H7 (cell line): ENCODE results near the gene ASCL2. TPM values are rescaled to one million over a fixed set of nuclear protein-coding genes. Genes with fewer than 3 reads are reported as not detected.

Experiments used
- DNase-seq: peaks from one replicate; pipeline ENCODE4 v3.0.0; 2012
- H3K27me3 ChIP-seq: 2 replicates; pipeline ENCODE4 v1.6.0; 2011; ENCODE audit warnings: mild to moderate bottlenecking, low read length; ENCODE audit not compliant: control insufficient read depth, insufficient read depth
- H3K36me3 ChIP-seq: replicated peaks from 2 replicates; pipeline ENCODE4 v1.5.1; 2011; ENCODE audit warnings: low read length; ENCODE audit not compliant: control insufficient read depth, insufficient read depth
- H3K4me3 ChIP-seq: 2 replicates; pipeline ENCODE4 v1.5.1; 2011; ENCODE audit warnings: low read depth, mild to moderate bottlenecking, control low read depth, low read length, moderate library complexity; ENCODE audit not compliant: insufficient read depth
- total RNA-seq: library from RNA; depleted of rRNA; stranded (reverse); fragments of >200 nt; shearing (Covaris generic); gene quantifications from 2 replicates; pipeline ENCODE4 v1.2.3, GENCODE V29; 2014

ASCL2 gene
- total RNA-seq, 1 experiment from 2014 or later: 0.55 TPM

GRCh38 chr11:2311353-2312133, 41.2 kb upstream of the ASCL2 start:
- Histone ChIP-seq H3K27me3 (no peaks in the 10 kb centered on the region), H3K36me3 (no peaks in the 10 kb centered on the region), H3K4me3 (no peak overlapping the region)
- DNase-seq: no peak

DNA sequence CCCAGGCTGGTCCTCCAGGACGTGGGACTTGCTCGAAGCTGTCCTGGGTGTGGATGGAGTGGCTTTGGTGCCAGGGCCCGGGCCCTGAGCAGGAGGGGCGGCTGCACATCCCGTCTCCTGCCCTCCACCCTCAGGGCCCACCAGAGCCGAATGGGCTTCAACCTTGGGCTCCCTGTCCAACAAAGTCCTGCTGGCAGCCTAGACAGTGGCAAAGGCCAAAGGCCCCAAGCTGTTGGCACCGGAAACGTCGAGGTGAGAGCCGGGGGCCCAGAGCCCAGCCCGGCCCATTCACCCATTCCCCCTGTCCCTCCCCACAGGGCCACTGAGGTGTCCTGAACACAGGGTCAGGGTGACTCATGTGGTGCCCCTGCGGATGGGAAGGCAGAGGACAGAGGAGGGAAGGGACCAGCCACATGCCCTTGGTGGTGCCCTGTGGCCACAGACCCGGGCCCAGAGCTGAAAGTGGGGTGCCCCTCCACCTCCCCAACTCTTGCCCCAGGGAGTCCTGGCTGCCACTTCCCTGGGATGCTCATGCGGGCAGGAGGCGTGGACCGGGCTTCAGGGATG, 40.5 kb upstream of the ASCL2 start:
- H3K4me3 ChIP-seq: no peak overlapping the region
- H3K36me3 ChIP-seq: no peaks in the 10 kb centered on the region
- H3K27me3 ChIP-seq: no peaks in the 10 kb centered on the region
- DNase-seq: no peak

DNA sequence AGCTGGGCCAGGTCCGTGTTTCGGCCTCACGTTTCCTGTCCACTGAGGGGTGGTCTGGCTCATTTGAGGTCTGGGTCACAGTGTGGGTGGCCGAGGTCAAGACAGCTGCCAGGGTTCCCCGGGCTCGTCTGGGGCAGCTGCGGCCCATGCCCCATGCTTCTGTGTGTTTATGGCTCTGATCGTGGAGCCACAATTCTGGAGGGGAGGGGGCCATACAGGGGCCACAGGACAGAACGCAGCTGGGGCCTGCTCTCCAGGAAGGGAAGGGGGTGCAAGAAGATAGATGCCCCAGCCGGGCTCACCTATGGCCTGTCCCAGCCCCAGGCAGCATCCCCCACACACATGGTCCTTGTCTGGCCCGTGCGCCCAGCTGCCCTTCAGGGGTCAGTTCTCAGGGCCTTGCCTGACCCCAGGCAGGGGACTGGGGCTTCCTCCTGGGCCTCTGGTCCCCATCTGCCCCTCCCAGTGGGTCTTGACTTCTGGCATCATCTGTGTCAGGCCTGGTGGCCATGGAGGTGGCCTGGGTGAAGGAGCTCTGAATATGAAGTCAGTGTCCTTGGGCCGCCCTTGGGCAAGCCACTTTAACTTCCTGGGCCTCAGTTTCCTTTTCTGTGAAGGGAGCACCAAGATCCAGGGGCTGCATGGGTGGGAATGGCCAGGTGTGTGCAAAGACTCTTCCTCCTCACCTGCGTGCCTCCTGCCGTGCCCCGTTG, 39.8 kb upstream of the ASCL2 start:
- no peaks in the 10 kb centered on the region for H3K36me3 ChIP-seq
- DNase-seq: no peak
- no peaks in the 10 kb centered on the region for H3K27me3 ChIP-seq
- no peak overlapping the region for H3K4me3 ChIP-seq

- Histone ChIP-seq H3K36me3 (no peaks in the 10 kb centered on the region), H3K27me3 (no peaks in the 10 kb centered on the region), H3K4me3 (no peak overlapping the region)
- no peak for DNase-seq
Observed at GRCh38 chr11:2309251-2310072, 39.1 kb upstream of the ASCL2 start.

- Histone ChIP-seq H3K4me3 (no peak overlapping the region), H3K36me3 (no peaks in the 10 kb centered on the region), H3K27me3 (no peaks in the 10 kb centered on the region)
- DNase-seq: no peak
Observed at GRCh38 chr11:2308713-2309112, 38.3 kb upstream of the ASCL2 start.

DNA sequence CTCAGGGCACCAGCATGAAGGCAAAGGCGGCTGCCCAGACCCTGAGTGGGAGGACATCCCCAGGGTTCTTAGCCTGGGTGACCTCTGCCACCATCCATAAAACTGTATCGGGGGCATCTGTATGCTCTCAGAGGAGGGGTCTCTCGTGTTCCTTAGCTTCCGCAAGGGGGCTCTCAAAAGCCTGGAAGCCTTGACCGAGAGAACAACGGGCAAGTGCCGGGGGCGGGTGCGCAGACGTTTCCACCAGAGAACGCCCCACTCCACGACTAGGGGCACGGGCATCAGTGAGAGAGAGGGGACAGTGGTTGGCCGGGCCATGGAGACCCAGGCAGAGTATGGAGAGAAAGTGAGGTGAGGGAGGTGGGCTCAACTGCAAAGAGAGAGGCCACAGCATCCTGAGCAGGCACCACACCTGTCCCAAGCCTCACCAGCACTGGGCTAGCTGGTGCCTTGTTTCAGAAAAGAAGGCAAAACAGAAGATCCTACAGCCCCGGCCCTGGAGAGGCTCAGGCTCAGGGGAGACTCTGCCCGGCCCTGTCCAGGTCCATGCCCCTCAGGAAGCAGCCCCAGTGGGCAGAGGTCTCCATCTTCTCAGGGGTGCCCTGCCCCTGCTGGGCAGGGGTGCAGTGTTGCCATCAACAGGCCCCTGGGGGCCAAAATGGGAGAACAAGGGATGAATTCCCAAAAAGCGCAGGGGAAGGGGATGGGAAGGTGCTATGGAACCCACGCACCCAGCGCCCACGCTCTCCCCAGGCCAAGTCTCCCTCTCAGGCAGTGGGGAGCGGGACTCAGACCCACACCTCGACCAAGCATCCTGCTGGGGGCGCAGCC, 37.3 kb upstream of the ASCL2 start:
- no peak for DNase-seq
- Histone ChIP-seq H3K36me3 (no peaks in the 10 kb centered on the region), H3K27me3 (no peaks in the 10 kb centered on the region), H3K4me3 (no peak overlapping the region)

GRCh38 chr11:2306877-2307500, 36.6 kb upstream of the ASCL2 start:
- Histone ChIP-seq H3K4me3 (no peak overlapping the region), H3K36me3 (no peaks in the 10 kb centered on the region), H3K27me3 (no peaks in the 10 kb centered on the region)
- peak; percentile 51 for DNase-seq

DNA sequence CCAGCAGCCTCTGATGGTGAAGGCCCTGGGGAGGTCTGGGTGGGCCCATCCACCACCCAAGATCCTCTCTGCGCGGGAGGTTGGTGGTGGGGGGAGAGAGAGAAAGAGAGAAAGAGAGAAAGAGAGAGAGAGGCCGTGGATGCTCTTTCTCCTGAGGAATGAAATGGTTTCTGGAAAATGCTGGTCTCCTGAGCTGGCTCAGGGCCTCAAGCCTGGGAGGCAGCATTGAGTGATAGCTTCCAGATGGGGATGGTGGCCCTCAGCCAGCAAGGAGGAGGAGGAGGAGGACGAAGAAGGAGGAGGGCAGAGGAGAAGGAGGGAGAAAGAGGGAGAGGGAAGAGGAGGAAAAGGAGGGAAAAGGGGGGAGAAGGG, 36.0 kb upstream of the ASCL2 start:
- DNase-seq: no peak
- H3K4me3 ChIP-seq: no peak overlapping the region
- H3K27me3 ChIP-seq: no peaks in the 10 kb centered on the region
- no peaks in the 10 kb centered on the region for H3K36me3 ChIP-seq

- no peak overlapping the region for H3K4me3 ChIP-seq
- H3K27me3 ChIP-seq: no peaks in the 10 kb centered on the region
- DNase-seq: no peak
- H3K36me3 ChIP-seq: no peaks in the 10 kb centered on the region
Observed at GRCh38 chr11:2305788-2306451, 35.5 kb upstream of the ASCL2 start.

DNA sequence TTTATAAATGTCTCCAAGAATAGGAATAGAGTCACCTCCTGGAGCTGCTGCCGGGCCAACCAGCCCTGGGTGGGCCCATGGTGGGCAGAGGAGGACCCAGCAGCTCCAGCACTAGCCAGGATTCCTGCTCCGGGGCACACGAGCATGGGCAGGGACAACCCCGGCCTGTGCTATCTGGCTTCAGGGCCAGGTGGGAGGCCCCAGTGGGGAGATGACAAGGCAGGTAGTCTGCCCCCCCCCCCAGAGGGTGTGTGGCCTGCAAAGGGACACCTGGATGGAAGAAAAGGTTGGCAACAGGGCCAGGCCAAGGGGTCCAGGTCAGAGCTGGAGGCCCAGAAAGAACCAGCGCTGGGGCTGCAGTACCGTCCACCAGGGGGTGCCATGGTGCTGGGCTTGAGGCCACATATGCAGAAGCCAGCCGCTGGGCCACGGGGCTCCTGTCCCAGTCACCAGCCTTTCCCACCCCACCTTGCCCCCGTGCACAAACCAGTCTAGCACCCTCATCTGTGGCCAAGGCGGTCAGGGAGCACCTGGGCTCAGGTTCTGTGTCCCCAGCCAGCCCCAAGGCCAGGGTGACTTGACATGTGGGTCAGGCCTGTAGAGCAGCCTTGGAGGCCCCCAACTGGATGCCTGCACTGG, 34.9 kb upstream of the ASCL2 start:
- Histone ChIP-seq H3K27me3 (no peaks in the 10 kb centered on the region), H3K4me3 (no peak overlapping the region), H3K36me3 (no peaks in the 10 kb centered on the region)
- peak; percentile 94 for DNase-seq

DNA sequence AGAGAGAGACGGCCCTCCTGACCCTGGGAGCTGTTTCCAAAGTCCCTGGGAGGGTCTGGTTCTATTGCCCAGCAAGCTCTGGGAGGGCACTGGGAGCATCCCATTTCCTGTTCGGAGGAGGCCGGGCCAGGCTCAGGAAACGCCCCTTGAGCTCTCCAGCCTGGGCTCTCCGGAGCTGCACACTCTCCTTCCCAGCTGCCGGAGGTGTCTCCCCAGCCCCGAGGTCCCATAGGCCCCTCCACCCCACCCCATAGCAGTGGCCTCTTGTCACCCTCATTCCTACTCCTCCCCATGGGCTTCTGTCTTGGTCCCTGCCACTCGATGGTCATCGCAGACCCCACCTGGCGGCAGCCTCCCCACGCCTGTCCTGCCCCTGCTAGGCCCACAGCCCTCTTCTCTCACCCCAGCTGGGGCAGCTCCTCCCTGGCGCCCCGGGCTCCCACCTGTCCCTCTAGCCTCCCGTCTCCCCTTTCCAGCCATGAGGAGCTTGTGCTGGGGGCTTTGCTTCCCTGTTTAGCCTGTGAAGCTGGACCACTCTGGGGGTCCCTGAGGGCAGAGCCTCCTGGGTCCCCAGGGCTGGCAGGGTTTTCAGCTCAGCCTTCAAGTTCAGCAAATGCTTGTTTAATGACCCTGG, 34.2 kb upstream of the ASCL2 start:
- Histone ChIP-seq H3K27me3 (no peaks in the 10 kb centered on the region), H3K36me3 (no peaks in the 10 kb centered on the region), H3K4me3 (no peak overlapping the region)
- peak; percentile 48 for DNase-seq

DNA sequence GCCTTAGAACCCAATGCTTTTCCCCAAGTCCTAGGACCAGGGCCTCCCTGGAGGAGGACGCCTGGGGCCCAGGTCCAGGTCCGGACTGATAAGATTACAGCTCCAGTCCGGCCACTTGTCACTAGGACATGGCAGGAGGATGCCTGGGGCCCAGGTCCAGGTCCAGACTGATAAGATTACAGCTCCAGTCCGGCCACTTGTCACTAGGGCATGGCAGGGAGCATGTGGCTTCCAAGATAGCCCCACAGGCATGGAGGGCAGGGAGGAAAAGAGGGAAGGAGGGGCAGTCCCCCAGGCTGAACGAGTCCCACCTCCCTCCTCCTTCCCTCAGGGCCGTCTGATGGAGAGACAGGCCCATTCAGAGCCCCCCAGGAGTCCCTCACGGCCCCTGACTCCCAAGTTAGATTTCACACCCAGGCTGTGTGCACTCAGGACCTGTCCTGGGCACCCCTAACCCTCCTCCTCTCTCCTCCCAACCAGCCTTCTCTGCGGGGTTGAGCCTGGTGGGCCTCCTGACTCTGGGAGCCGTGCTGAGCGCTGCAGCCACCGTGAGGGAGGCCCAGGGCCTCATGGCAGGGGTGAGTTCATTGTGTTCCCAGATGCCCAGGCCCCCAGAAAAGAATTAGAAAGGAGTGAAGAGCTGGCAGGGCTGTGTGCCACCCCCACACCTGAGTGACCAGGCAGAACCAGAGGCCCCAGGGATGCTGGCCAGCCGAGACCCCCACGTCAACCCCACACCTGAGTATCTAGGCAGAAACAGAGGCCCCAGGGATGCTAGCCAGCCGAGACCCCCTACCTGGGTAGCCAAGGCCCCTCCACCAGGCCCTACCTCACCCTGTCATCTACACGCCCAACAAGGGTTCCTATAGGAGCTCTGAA, 33.5 kb upstream of the ASCL2 start:
- peak; percentile 35 for DNase-seq
- no peaks in the 10 kb centered on the region for H3K27me3 ChIP-seq
- H3K4me3 ChIP-seq: no peak overlapping the region
- no peaks in the 10 kb centered on the region for H3K36me3 ChIP-seq
